ENCODE measurements around the gene RFPL3.
"Not testable (repeated sequence)": the region's sequence is repeated elsewhere in the genome, so short reads cannot be mapped to it uniquely, and the experiment has no call there.

The RFPL3 gene

DNA sequence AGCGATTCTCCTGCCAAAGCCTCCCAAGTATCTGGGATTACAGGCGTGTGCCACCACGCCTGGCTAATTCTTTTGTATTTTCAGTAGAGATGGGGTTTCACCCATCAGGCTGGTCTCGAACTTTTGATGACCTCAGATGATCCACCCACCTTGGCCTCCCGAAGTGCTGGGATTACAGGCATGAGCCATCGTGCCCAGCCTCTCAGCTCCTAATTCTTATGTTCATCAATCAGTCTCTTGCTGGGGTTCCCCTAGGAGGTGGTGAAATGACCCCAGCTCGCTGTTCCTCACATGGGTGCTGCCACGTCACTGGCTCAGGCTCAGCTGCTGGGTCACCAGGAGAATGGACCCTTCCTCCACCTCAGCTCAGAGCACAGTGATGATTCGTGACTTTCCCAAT is at the start of gene RFPL3:
TSS of gene RFPL3 (plus strand) at position 301 of the 400 bp plus-strand sequence. CDS start 205 bp downstream, outside the sequence.
- no CpG with 5 or more reads among the region's 9 CpGs for WGBS (ENCODE audit: insufficient coverage, insufficient read length)
- not testable (repeated sequence) for DNase-seq (ENCODE audit: low read depth, low spot score)

GRCh38 chr22:32308191-32308590 is 49.5 kb upstream of the RFPL3 start:
- no peaks in the 10 kb centered on the region for H3K27me3 ChIP-seq (ENCODE audit: control insufficient read depth, insufficient read depth, low read length)
- no peak overlapping the region for H3K27ac ChIP-seq (ENCODE audit: low read length)
- no peak overlapping the region for H3K4me3 ChIP-seq (ENCODE audit: low read length)
- H3K4me1 ChIP-seq (ENCODE audit: control insufficient read depth, insufficient read depth, low read length): no peaks in the 10 kb centered on the region
- H3K9me3 ChIP-seq (ENCODE audit: control insufficient read depth, insufficient read depth, low read length): no peaks in the 10 kb centered on the region
- DNase-seq (ENCODE audit: low read depth, low spot score): no peak
- H3K36me3 ChIP-seq (ENCODE audit: control insufficient read depth, insufficient read depth, low read length): no peaks in the 10 kb centered on the region
- no CpG with 5 or more reads among the region's 7 CpGs for WGBS (ENCODE audit: insufficient coverage, insufficient read length)

More for the DNA sequence above, at the start of gene RFPL3:
- H3K27me3 ChIP-seq (ENCODE audit: control insufficient read depth, insufficient read depth, low read length); H3K4me1 ChIP-seq (ENCODE audit: control insufficient read depth, insufficient read depth, low read length); H3K9me3 ChIP-seq (ENCODE audit: control insufficient read depth, insufficient read depth, low read length); H3K4me3 ChIP-seq (ENCODE audit: low read length); H3K36me3 ChIP-seq (ENCODE audit: control insufficient read depth, insufficient read depth, low read length); H3K27ac ChIP-seq (ENCODE audit: low read length): not testable (repeated sequence)

- Histone ChIP-seq H3K27me3 (ENCODE audit: control insufficient read depth, insufficient read depth, low read length) (no peaks in the 10 kb centered on the region), H3K9me3 (ENCODE audit: control insufficient read depth, insufficient read depth, low read length) (no peaks in the 10 kb centered on the region), H3K4me3 (ENCODE audit: low read length) (no peak overlapping the region), H3K4me1 (ENCODE audit: control insufficient read depth, insufficient read depth, low read length) (no peaks in the 10 kb centered on the region), H3K36me3 (ENCODE audit: control insufficient read depth, insufficient read depth, low read length) (no peaks in the 10 kb centered on the region), H3K27ac (ENCODE audit: low read length) (no peak overlapping the region)
- WGBS (ENCODE audit: insufficient coverage, insufficient read length): no CpG with 5 or more reads among the region's 6 CpGs
- no peak for DNase-seq (ENCODE audit: low read depth, low spot score)
These were observed 48.7 kb upstream of the RFPL3 start for GRCh38 chr22:32308934-32309333.

DNA sequence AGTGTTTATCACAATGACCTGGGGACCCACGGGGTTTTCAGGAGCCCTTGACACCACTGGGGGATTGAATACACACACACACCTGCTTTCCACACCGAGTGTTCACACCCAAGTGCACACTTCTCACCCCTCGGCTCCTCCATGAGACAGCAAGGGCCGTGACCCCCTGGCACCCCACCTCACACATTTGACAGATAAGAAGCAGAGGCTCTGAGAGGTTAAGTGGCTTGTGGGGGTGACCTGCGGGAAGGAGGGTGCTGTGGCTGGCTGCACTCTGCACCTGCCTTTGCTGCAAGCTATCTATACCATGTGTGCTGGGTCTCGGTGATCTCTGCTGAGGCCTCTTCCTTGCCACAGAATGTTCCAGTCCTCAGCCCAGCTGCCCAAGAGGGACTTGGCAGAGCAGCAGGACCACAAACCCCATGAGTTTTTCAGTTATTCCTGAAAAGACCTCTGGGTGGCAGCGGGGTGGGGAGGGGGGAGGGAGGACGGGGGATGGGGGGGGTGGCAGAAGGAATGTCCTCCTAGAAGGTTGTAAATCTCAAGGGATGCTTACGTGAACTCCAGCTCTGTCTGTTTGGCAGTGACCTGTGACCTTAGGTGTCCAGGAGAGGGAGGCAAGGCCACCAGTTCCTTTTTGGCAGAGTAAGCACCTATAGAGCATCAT is 47.9 kb upstream of the RFPL3 start:
- Histone ChIP-seq H3K9me3 (ENCODE audit: control insufficient read depth, insufficient read depth, low read length) (no peaks in the 10 kb centered on the region), H3K27me3 (ENCODE audit: control insufficient read depth, insufficient read depth, low read length) (no peaks in the 10 kb centered on the region), H3K36me3 (ENCODE audit: control insufficient read depth, insufficient read depth, low read length) (no peaks in the 10 kb centered on the region), H3K4me1 (ENCODE audit: control insufficient read depth, insufficient read depth, low read length) (no peaks in the 10 kb centered on the region), H3K4me3 (ENCODE audit: low read length) (no peak overlapping the region), H3K27ac (ENCODE audit: low read length) (no peak overlapping the region)
- no peak for DNase-seq (ENCODE audit: low read depth, low spot score)
- WGBS (ENCODE audit: insufficient coverage, insufficient read length): no CpG with 5 or more reads among the region's 9 CpGs

- H3K27ac ChIP-seq (ENCODE audit: low read length): no peak overlapping the region
- H3K27me3 ChIP-seq (ENCODE audit: control insufficient read depth, insufficient read depth, low read length): no peaks in the 10 kb centered on the region
- H3K9me3 ChIP-seq (ENCODE audit: control insufficient read depth, insufficient read depth, low read length): no peaks in the 10 kb centered on the region
- WGBS (ENCODE audit: insufficient coverage, insufficient read length): no CpG with 5 or more reads among the region's 5 CpGs
- H3K4me1 ChIP-seq (ENCODE audit: control insufficient read depth, insufficient read depth, low read length): no peaks in the 10 kb centered on the region
- no peaks in the 10 kb centered on the region for H3K36me3 ChIP-seq (ENCODE audit: control insufficient read depth, insufficient read depth, low read length)
- no peak overlapping the region for H3K4me3 ChIP-seq (ENCODE audit: low read length)
- no peak for DNase-seq (ENCODE audit: low read depth, low spot score)
These were observed 46.9 kb upstream of the RFPL3 start for GRCh38 chr22:32310777-32311176.

GRCh38 chr22:32311551-32312071 is 46.1 kb upstream of the RFPL3 start:
- no CpG with 5 or more reads among the region's 11 CpGs for WGBS (ENCODE audit: insufficient coverage, insufficient read length)
- Histone ChIP-seq H3K27me3 (ENCODE audit: control insufficient read depth, insufficient read depth, low read length) (no peaks in the 10 kb centered on the region), H3K9me3 (ENCODE audit: control insufficient read depth, insufficient read depth, low read length) (no peaks in the 10 kb centered on the region), H3K4me1 (ENCODE audit: control insufficient read depth, insufficient read depth, low read length) (no peaks in the 10 kb centered on the region), H3K27ac (ENCODE audit: low read length) (no peak overlapping the region), H3K4me3 (ENCODE audit: low read length) (no peak overlapping the region), H3K36me3 (ENCODE audit: control insufficient read depth, insufficient read depth, low read length) (no peaks in the 10 kb centered on the region)
- no peak for DNase-seq (ENCODE audit: low read depth, low spot score)

DNA sequence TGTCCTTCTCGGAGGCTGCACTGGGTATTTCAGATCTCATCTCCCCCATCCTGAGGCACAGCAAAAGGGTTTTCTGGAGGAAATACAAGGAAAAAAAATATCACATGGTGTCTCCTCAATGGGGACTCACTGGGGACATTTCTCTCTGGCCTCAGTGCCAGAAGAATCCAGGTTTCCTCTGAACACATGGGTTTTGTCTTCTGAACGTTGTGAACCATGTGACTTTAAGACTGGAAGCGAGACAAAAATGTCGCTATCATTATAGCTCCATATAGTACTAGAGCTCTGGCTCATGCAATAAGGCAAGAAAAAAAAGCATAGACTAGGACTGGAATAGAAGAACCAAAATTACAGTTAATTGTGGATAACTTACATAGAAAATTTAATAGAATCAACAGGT is 44.9 kb upstream of the RFPL3 start:
- Histone ChIP-seq H3K27ac (ENCODE audit: low read length) (no peak overlapping the region), H3K36me3 (ENCODE audit: control insufficient read depth, insufficient read depth, low read length) (no peaks in the 10 kb centered on the region), H3K4me1 (ENCODE audit: control insufficient read depth, insufficient read depth, low read length) (no peaks in the 10 kb centered on the region), H3K27me3 (ENCODE audit: control insufficient read depth, insufficient read depth, low read length) (no peaks in the 10 kb centered on the region), H3K4me3 (ENCODE audit: low read length) (no peak overlapping the region), H3K9me3 (ENCODE audit: control insufficient read depth, insufficient read depth, low read length) (no peaks in the 10 kb centered on the region)
- no CpG with 5 or more reads among the region's 4 CpGs for WGBS (ENCODE audit: insufficient coverage, insufficient read length)
- no peak for DNase-seq (ENCODE audit: low read depth, low spot score)

- Histone ChIP-seq H3K36me3 (ENCODE audit: control insufficient read depth, insufficient read depth, low read length) (no peaks in the 10 kb centered on the region), H3K27ac (ENCODE audit: low read length) (no peak overlapping the region), H3K9me3 (ENCODE audit: control insufficient read depth, insufficient read depth, low read length) (no peaks in the 10 kb centered on the region), H3K4me3 (ENCODE audit: low read length) (no peak overlapping the region), H3K4me1 (ENCODE audit: control insufficient read depth, insufficient read depth, low read length) (no peaks in the 10 kb centered on the region), H3K27me3 (ENCODE audit: control insufficient read depth, insufficient read depth, low read length) (no peaks in the 10 kb centered on the region)
- DNase-seq (ENCODE audit: low read depth, low spot score): no peak
These were observed 44.1 kb upstream of the RFPL3 start for GRCh38 chr22:32313532-32313931.

DNA sequence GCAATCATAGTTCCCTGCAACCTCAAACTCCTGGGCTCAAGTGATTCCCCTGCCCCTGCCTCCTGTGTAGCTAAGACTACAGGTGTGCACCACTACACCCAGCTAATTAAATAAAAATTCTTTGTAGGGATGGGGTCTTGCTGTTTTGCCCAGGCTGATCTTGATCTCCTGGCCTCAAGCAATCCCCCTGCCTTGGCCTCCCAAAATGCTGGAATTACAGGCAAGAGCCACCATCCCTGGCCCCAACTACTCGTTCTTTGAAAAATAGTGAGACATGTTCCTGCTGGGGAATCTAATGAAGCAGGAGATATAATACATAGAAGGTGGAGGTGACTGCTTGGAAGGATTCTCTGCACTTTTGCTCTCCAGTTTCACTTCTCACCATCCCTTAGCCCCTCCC is 40.1 kb upstream of the RFPL3 start:
- Histone ChIP-seq H3K36me3 (ENCODE audit: control insufficient read depth, insufficient read depth, low read length) (no peaks in the 10 kb centered on the region), H3K4me1 (ENCODE audit: control insufficient read depth, insufficient read depth, low read length) (peaks cover 2% of the 10 kb centered on the region; the same call in 1 of the 2 replicates), H3K4me3 (ENCODE audit: low read length) (no peak overlapping the region), H3K9me3 (ENCODE audit: control insufficient read depth, insufficient read depth, low read length) (no peaks in the 10 kb centered on the region), H3K27me3 (ENCODE audit: control insufficient read depth, insufficient read depth, low read length) (no peaks in the 10 kb centered on the region), H3K27ac (ENCODE audit: low read length) (no peak overlapping the region)
- DNase-seq (ENCODE audit: low read depth, low spot score): no peak
- WGBS (ENCODE audit: insufficient coverage, insufficient read length): no CpG with 5 or more reads among the region's 1 CpG

DNA sequence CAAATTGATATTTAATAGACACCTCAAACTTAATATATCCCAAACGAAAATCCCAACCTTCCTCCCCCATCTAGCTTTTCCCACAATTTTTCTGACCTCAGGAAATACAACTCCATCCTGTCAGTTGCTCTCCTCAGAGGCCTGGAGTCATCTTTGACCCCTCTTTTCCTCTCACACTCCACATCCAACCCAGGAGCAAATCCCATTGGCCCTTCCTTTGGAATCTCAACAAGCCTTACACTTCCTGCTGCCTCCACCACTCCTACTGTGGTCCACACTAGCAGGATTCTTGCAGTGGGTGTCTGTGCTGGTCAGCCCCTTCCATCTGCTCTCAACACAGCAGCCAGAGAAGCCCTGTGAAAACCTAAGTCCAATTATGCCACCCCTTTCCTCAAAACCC is 39.3 kb upstream of the RFPL3 start:
- Histone ChIP-seq H3K27me3 (ENCODE audit: control insufficient read depth, insufficient read depth, low read length) (no peaks in the 10 kb centered on the region), H3K27ac (ENCODE audit: low read length) (no peak overlapping the region), H3K36me3 (ENCODE audit: control insufficient read depth, insufficient read depth, low read length) (no peaks in the 10 kb centered on the region), H3K4me1 (ENCODE audit: control insufficient read depth, insufficient read depth, low read length) (peaks cover 2% of the 10 kb centered on the region; the same call in 1 of the 2 replicates), H3K4me3 (ENCODE audit: low read length) (no peak overlapping the region), H3K9me3 (ENCODE audit: control insufficient read depth, insufficient read depth, low read length) (no peaks in the 10 kb centered on the region)
- 100% methylated on average over 1 of the region's 1 CpG for WGBS (ENCODE audit: insufficient coverage, insufficient read length)
- DNase-seq (ENCODE audit: low read depth, low spot score): no peak

DNA sequence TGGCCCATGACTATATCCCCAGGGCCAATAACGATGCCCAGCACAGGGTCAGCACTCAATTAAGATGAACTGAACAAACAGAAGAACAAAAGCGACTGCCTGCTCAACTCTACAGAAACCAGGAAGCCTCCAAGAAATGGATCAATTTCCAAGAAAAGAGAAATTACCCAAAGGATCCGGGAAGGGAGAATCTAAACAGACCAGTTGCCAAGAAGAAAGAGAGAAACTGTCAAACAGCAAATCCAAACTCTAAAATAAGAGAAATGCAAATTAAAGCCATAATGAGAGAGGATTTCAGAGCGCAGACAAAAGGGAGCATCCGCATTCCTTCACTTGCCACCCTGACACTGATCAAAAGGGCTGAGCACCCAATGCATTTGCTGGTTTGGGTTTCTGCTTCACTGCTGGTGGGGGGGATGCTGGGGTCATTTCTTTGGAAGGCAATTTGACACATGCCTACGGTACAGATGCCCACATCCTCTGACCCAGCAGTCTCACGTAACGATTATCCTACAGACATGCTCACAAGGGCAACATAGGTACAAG is 37.7 kb upstream of the RFPL3 start:
- no peaks in the 10 kb centered on the region for H3K27me3 ChIP-seq (ENCODE audit: control insufficient read depth, insufficient read depth, low read length)
- H3K36me3 ChIP-seq (ENCODE audit: control insufficient read depth, insufficient read depth, low read length): no peaks in the 10 kb centered on the region
- no peak for DNase-seq (ENCODE audit: low read depth, low spot score)
- H3K4me3 ChIP-seq (ENCODE audit: low read length): no peak overlapping the region
- no peak overlapping the region for H3K27ac ChIP-seq (ENCODE audit: low read length)
- no CpG with 5 or more reads among the region's 8 CpGs for WGBS (ENCODE audit: insufficient coverage, insufficient read length)
- H3K9me3 ChIP-seq (ENCODE audit: control insufficient read depth, insufficient read depth, low read length): no peaks in the 10 kb centered on the region
- peaks cover 2% of the 10 kb centered on the region; the same call in 1 of the 2 replicates for H3K4me1 ChIP-seq (ENCODE audit: control insufficient read depth, insufficient read depth, low read length)
